Right lobe of liver (tissue), 6 donors: ENCODE measurements around the gene MEF2C. TPM values are rescaled to one million over a fixed set of nuclear protein-coding genes. Genes with fewer than 3 reads are reported as not detected.

Experiments used
- ATAC-seq, 4 donors: fragments of 200-7000 bp; cut with Tn5 transposase; one replicate each; pipeline ENCODE4 v1.9.1; 2020; ENCODE audit warnings: mild to moderate bottlenecking in 4 of 4, moderate library complexity in 4 of 4
- DNase-seq, 3 donors: peaks; one replicate each; pipeline ENCODE4 v3.0.0-alpha.2; 2020
- H3K27ac ChIP-seq, 3 donors: fragments of 200-600 bp; one replicate each; pipeline ENCODE4 v1.8.0; 2022
- H3K27me3 ChIP-seq, 2 donors: fragments of 200-600 bp; one replicate each; pipeline ENCODE4 v1.8.0; 2022
- H3K36me3 ChIP-seq, 4 donors: fragments of 200-600 bp; sonication (generic) in 1 of 4; one replicate each; pipeline versions ENCODE4 v1.5.1 to v1.8.0; 2017 to 2022; ENCODE audit warnings: control low read depth in 1 of 4
- H3K4me1 ChIP-seq, 4 donors: fragments of 200-600 bp; sonication (generic) in 1 of 4; one replicate each; pipeline versions ENCODE4 v1.5.1 to v1.8.0; 2017 to 2022; ENCODE audit warnings: control low read depth in 1 of 4
- H3K4me3 ChIP-seq, 3 donors: fragments of 200-600 bp; one replicate each; pipeline ENCODE4 v1.8.0; 2022
- H3K9me3 ChIP-seq, 4 donors: fragments of 200-600 bp; sonication (generic) in 1 of 4; one replicate each; pipeline versions ENCODE4 v1.5.1 to v1.8.0; 2017 to 2022; ENCODE audit warnings: control low read depth in 1 of 4
- POLR2A ChIP-seq: fragments of 450-650 bp; IDR thresholded peaks from one replicate; pipeline ENCODE4 v1.6.1; 2017; ENCODE audit warnings: antibody characterized with exemption, mild to moderate bottlenecking
- WGBS: methylation state at CpG from one replicate; pipeline ENCODE4 v1.1.6; 2018; ENCODE audit warnings: low coverage, low lambda C conversion rate; ENCODE audit not compliant: insufficient coverage; ENCODE audit errors: missing lambda C conversion rate; 5-methylcytosine and 5-hydroxymethylcytosine counted together
- intact Hi-C, 2 donors: fragments of 100-400 bp; cut with DNase I; formaldehyde crosslinking; loops; one replicate each; pipeline versions ENCODE4 v1.11.2 to v1.14.1; 2022
- total RNA-seq, 6 experiments: library from RNA; depleted of rRNA in 2 of 6; stranded (reverse); fragments of >200 nt in 2 of 6; fragmentation: NEBNext Ultra II Directional in 3 of 6; extraction: Animal tissue kit (Norgen Biotek cat#: 25700) in 3 of 6; gene quantifications; one replicate each; pipeline versions ENCODE4 v1.1.0 to v1.2.4, GENCODE V29; 2016 to 2023
- TF ChIP-seq, protein P1 (sequence below), 4 donors: fragments of 200-600 bp in 3 of 4; fragments of 450-650 bp in 1 of 4; IDR thresholded peaks; one replicate each; pipeline versions ENCODE4 v1.5.1 to v1.8.0; 2016 to 2022; ENCODE audit warnings: antibody characterized with exemption in 4 of 4, mild to moderate bottlenecking in 2 of 4
- donor health status: DM: no; HTN: yes; CAD: no.
- donor health status: DM: no; HTN: no; CAD: no.
- donor health status: DM: no; HTN: no; CAD: no.
- donor health status: DM: no; HTN: yes; CAD: no.
- donor health status: DM: no; HTN: yes; CAD: no.

MEF2C gene
- total RNA-seq, 6 experiments from 2014 or later: 4.4 to 19.4 (median 6.4) TPM

DNA sequence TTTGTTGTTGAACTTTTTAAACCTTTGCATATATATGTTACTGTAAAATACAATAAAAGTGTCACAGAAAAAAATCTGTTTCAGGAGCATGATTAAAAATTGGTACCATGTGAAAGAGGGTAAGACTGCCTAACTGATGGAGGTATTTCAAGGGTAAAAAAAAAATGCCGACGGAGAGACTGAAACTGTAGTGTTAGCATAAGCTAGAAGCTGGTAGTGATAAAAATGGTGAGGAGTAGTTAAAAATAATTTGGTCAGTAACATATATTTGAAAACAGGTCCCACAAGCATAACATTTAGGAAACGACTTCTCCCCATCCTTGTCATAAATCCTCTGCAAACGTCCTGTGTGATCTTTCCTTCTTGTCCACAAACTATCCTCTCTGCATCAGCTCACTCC lies 64.7 kb downstream of the MEF2C start:
- Histone ChIP-seq H3K27ac (no peak overlapping the region), H3K27me3 (no peaks in the 10 kb centered on the region), H3K4me1 (peaks cover 0 to 5% (median 0%) of the 10 kb centered on the region in 4 donors), H3K36me3 (no peaks in the 10 kb centered on the region), H3K4me3 (no peak overlapping the region), H3K9me3 (no peaks in the 10 kb centered on the region)
- no peak for DNase-seq
- TF ChIP-seq, protein P1, sequence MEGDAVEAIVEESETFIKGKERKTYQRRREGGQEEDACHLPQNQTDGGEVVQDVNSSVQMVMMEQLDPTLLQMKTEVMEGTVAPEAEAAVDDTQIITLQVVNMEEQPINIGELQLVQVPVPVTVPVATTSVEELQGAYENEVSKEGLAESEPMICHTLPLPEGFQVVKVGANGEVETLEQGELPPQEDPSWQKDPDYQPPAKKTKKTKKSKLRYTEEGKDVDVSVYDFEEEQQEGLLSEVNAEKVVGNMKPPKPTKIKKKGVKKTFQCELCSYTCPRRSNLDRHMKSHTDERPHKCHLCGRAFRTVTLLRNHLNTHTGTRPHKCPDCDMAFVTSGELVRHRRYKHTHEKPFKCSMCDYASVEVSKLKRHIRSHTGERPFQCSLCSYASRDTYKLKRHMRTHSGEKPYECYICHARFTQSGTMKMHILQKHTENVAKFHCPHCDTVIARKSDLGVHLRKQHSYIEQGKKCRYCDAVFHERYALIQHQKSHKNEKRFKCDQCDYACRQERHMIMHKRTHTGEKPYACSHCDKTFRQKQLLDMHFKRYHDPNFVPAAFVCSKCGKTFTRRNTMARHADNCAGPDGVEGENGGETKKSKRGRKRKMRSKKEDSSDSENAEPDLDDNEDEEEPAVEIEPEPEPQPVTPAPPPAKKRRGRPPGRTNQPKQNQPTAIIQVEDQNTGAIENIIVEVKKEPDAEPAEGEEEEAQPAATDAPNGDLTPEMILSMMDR (IDR thresholded peaks at IDR 0.05): no peak
- TF ChIP-seq POLR2A: no peak
- ATAC-seq: no peak
- WGBS: 41% methylated on average over 4 of the region's 4 CpGs
- intact Hi-C loops: no loop called here

DNA sequence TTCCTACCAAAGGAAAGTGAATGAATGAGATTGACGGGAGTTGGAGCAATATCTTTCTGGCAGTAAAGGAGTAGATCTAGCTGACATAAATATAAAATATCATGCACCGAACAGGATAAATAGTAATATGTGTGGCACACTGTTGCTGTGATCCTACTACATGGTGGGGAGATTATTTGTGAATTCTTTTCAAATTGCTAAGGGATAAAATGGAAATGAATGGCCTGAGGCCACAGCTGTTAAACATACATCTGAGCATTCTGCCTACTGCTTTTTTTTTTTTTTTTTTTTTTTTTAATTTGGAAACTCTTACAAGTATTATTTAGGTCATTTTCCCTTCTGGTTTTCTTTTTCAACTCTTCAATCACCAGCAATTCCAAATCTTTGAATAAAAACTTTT lies 66.8 kb downstream of the MEF2C start:
- Histone ChIP-seq H3K27ac (peak overlapping the region in 1 of 3 donors; percentile 12), H3K27me3 (no peaks in the 10 kb centered on the region), H3K9me3 (no peaks in the 10 kb centered on the region), H3K4me3 (no peak overlapping the region), H3K4me1 (peaks cover 0 to 5% (median 0%) of the 10 kb centered on the region in 4 donors), H3K36me3 (no peaks in the 10 kb centered on the region)
- no peak for DNase-seq
- intact Hi-C loops: no loop called here
- TF ChIP-seq, protein P1 (IDR thresholded peaks at IDR 0.05): no peak
- TF ChIP-seq POLR2A: no peak
- WGBS: 52% methylated on average over 2 of the region's 2 CpGs
- ATAC-seq: no peak

DNA sequence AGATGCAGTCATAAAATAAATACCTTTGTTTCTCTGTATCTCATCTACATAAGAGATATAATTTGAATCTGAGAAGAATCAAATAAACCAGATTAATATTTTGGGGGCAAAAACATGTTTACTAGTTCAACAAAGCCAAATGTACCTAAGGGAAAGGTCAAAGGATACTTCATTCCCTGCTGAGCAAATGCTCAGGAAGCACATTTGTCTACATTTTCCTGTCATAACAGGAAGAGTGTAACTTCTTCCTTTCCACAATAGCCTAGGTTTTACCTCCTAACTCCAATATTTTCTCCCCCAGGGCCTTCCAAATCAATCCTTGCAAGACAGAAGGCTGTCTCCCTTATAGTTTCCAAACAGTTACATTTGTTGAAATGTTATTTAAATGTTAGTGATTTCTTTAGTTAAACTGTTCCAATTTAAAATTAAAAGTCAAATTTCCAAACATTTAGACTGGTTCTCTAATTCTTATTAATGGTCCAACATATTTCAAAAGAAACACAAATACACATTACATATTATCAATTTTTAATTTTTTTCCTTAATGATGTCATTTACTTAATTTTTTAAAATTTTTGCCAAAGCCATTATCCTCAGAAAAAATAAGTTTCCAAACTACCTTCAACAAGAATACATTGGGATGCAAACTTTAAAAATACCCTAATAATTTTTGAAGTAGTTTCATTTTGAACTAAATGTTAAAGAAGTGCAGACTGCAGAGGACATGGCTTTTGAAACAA lies 67.8 kb downstream of the MEF2C start:
- intact Hi-C loops: no loop called here
- Histone ChIP-seq H3K9me3 (no peaks in the 10 kb centered on the region), H3K27ac (peak overlapping the region in 1 of 3 donors; percentile 12), H3K4me3 (no peak overlapping the region), H3K36me3 (no peaks in the 10 kb centered on the region), H3K27me3 (no peaks in the 10 kb centered on the region), H3K4me1 (peaks cover 0 to 5% (median 0%) of the 10 kb centered on the region in 4 donors)
- ATAC-seq: peak in 3 of 4 donors; percentile 48 to 72 (median 65)
- no peak for DNase-seq
- TF ChIP-seq, protein P1 (IDR thresholded peaks at IDR 0.05): no peak
- no peak for TF ChIP-seq POLR2A

DNA sequence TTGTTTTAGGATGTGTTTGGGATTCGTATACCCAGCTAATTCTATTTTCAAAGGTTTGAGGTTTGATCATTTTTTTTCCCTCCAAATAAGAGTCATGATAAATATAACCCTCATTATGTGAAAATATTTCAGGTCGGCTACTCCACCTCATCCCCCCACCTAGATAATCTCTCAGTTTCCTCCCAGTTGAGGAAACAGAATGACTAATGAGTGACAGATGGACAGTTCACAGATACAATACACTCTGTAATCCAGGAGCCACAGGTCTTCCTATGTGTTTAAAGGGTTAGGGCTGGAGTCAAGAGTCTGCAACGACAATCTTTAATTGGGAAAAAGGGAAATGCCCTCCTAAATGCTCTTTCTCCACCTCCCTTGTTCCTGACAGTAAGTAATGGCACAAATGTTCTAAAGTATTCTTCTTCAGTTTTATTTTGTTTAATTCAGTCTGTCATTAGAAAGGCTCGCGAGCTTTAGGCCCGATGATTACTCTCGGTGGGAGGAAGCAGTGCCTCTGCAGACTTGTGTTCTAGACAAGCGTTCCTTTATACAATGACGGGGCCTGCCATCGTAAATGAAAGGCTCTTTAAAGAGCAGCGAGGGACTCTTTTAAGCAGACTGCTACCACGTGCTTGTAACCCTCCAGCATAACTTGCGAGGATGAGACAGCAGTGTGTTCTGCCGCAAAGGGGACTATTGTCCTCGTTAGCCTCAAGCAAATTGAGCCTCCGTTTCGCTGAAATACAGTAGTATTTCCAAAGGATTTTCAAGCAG lies 69.0 kb downstream of the MEF2C start:
- ATAC-seq: peak in 1 of 4 donors; percentile 20
- Histone ChIP-seq H3K27me3 (no peaks in the 10 kb centered on the region), H3K36me3 (no peaks in the 10 kb centered on the region), H3K27ac (peak overlapping the region in 1 of 3 donors; percentile 14), H3K9me3 (no peaks in the 10 kb centered on the region), H3K4me1 (peaks cover 0 to 5% (median 0%) of the 10 kb centered on the region in 4 donors), H3K4me3 (no peak overlapping the region)
- intact Hi-C loops: no loop called here
- TF ChIP-seq, protein P1 (IDR thresholded peaks at IDR 0.05): no peak
- no peak for TF ChIP-seq POLR2A
- WGBS: 62% methylated on average over 17 of the region's 17 CpGs
- no peak for DNase-seq
